WTC11 (cell line): Measurements from ENCODE around the gene PLCD1. TPM values are rescaled to one million over a fixed set of nuclear protein-coding genes. Genes with fewer than 3 reads are reported as not detected.
A peak's percentile ranks its signal among the peaks of the same experiment; 100 is the strongest.

Experiments used
- ATAC-seq: fragments of 200-7000 bp; cut with Tn5 transposase; 2 replicates; pipeline ENCODE4 v1.10.0; 2021; ENCODE audit warnings: mild to moderate bottlenecking, moderate library complexity
- CTCF ChIA-PET: fragments of 300-600 bp; sonication (Branson Sonifier 250); formaldehyde crosslinking; loops from one replicate; lab custom pipeline; 2021; ENCODE audit warnings: antibody characterized with exemption; lab: Charles Lee
- POLR2A ChIA-PET: fragments of 350-600 bp; sonication (Branson Sonifier 250); formaldehyde crosslinking; loops from one replicate; lab custom pipeline; 2021; ENCODE audit warnings: antibody characterized with exemption; lab: Charles Lee
- DNase-seq: peaks from one replicate; pipeline ENCODE4 v3.0.0; 2021; ENCODE audit warnings: low spot score
- H3K27ac Mint-ChIP-seq: 2 replicates; pipeline ENCODE4 v1.8.0; 2021; ENCODE audit warnings: mixed read lengths
- H3K27me3 Mint-ChIP-seq: 2 replicates; pipeline ENCODE4 v1.8.0; 2021; ENCODE audit warnings: low read depth, mild to moderate bottlenecking, moderate library complexity, mixed read lengths
- H3K36me3 Mint-ChIP-seq: 2 replicates; pipeline ENCODE4 v1.8.0; 2021; ENCODE audit warnings: mixed read lengths
- H3K4me1 Mint-ChIP-seq: 2 replicates; pipeline ENCODE4 v1.8.0; 2022; ENCODE audit warnings: mixed read lengths
- H3K4me3 Mint-ChIP-seq: 2 replicates; pipeline ENCODE4 v1.8.0; 2021; ENCODE audit warnings: mild to moderate bottlenecking, moderate library complexity, mixed read lengths
- H3K9me3 Mint-ChIP-seq: 2 replicates; pipeline ENCODE4 v1.8.0; 2021; ENCODE audit warnings: mixed read lengths
- CBFB ChIP-seq: sonication (generic); formaldehyde crosslinking; IDR thresholded peaks from 2 replicates; pipeline ENCODE4 v1.8.1; 2022; ENCODE audit warnings: mild to moderate bottlenecking, low read depth, missing genetic modification reagents
- ELF4 ChIP-seq: sonication (generic); formaldehyde crosslinking; IDR thresholded peaks from 2 replicates; pipeline ENCODE4 v1.8.1; 2022; ENCODE audit warnings: low read depth, mild to moderate bottlenecking, moderate library complexity, missing genetic modification reagents
- GABPB1 ChIP-seq: sonication (generic); formaldehyde crosslinking; IDR thresholded peaks from 2 replicates; pipeline ENCODE4 v1.8.1; 2023; ENCODE audit warnings: mild to moderate bottlenecking, missing genetic modification reagents
- HMGA2 ChIP-seq: fragments of 250-450 bp; sonication (Bioruptor Pico); IDR thresholded peaks from 2 replicates; pipeline ENCODE4 v1.4.0; 2021; ENCODE audit warnings: mild to moderate bottlenecking, moderate library complexity
- IRF2 ChIP-seq: sonication (generic); formaldehyde crosslinking; IDR thresholded peaks from 2 replicates; pipeline ENCODE4 v1.8.0; 2022; ENCODE audit warnings: low read depth, missing genetic modification reagents, borderline replicate concordance
- JUN ChIP-seq: sonication (generic); formaldehyde crosslinking; IDR thresholded peaks from 2 replicates; pipeline ENCODE4 v1.8.0; 2023; ENCODE audit warnings: mild to moderate bottlenecking, missing genetic modification reagents
- MXD4 ChIP-seq: fragments of 250-450 bp; sonication (Bioruptor Pico); IDR thresholded peaks from 2 replicates; pipeline ENCODE4 v1.8.0; 2021; ENCODE audit warnings: mild to moderate bottlenecking, moderate library complexity, borderline replicate concordance
- NFE2L1 ChIP-seq: sonication (generic); formaldehyde crosslinking; IDR thresholded peaks from 2 replicates; pipeline ENCODE4 v1.8.1; 2023; ENCODE audit warnings: missing genetic modification reagents
- NR2C2 ChIP-seq: sonication (generic); formaldehyde crosslinking; IDR thresholded peaks from 2 replicates; pipeline ENCODE4 v1.8.0; 2022; ENCODE audit warnings: mild to moderate bottlenecking, missing genetic modification reagents
- OVOL2 ChIP-seq: fragments of 250-450 bp; sonication (Bioruptor Pico); IDR thresholded peaks from 2 replicates; pipeline ENCODE4 v1.9.0; 2021; ENCODE audit warnings: mild to moderate bottlenecking, borderline replicate concordance
- SMAD3 ChIP-seq: sonication (generic); formaldehyde crosslinking; IDR thresholded peaks from 2 replicates; pipeline ENCODE4 v1.8.0; 2022; ENCODE audit warnings: missing genetic modification reagents, mild to moderate bottlenecking, borderline replicate concordance
- TCF7 ChIP-seq: sonication (generic); formaldehyde crosslinking; IDR thresholded peaks from 2 replicates; pipeline ENCODE4 v1.8.0; 2022; ENCODE audit warnings: mild to moderate bottlenecking, low read depth, missing genetic modification reagents, moderate library complexity
- ZNF121 ChIP-seq: sonication (generic); formaldehyde crosslinking; IDR thresholded peaks from 2 replicates; pipeline ENCODE4 v1.8.0; 2023; ENCODE audit warnings: missing genetic modification reagents
- ZNF317 ChIP-seq: sonication (generic); formaldehyde crosslinking; IDR thresholded peaks from 2 replicates; pipeline ENCODE4 v1.8.1; 2023; ENCODE audit warnings: low read depth, mild to moderate bottlenecking, moderate library complexity, missing genetic modification reagents, borderline replicate concordance
- total RNA-seq: library from RNA; stranded (reverse); gene quantifications from 3 replicates; pipeline ENCODE4 v1.2.3, GENCODE V29; 2021
- TF ChIP-seq, protein P1 (sequence below): sonication (generic); formaldehyde crosslinking; IDR thresholded peaks from 2 replicates; pipeline ENCODE4 v1.8.1; 2023; ENCODE audit warnings: mild to moderate bottlenecking, missing genetic modification reagents
- TF ChIP-seq, protein P2 (sequence below): sonication (generic); formaldehyde crosslinking; IDR thresholded peaks from 2 replicates; pipeline ENCODE4 v1.8.0; 2023; ENCODE audit warnings: mild to moderate bottlenecking, missing genetic modification reagents
- TF ChIP-seq, protein P3 (sequence below): sonication (generic); formaldehyde crosslinking; conservative IDR thresholded peaks from 2 replicates; pipeline ENCODE4 v1.8.1; 2022; ENCODE audit warnings: mild to moderate bottlenecking, missing genetic modification reagents
- TF ChIP-seq, protein P4 (sequence below): sonication (generic); formaldehyde crosslinking; IDR thresholded peaks from 2 replicates; pipeline ENCODE4 v1.8.1; 2023; ENCODE audit warnings: mild to moderate bottlenecking, missing genetic modification reagents
- TF ChIP-seq, protein P5 (sequence below): sonication (generic); formaldehyde crosslinking; IDR thresholded peaks from 2 replicates; pipeline ENCODE4 v1.8.0; 2022; ENCODE audit warnings: missing genetic modification reagents
- TF ChIP-seq, protein P6 (sequence below): sonication (generic); formaldehyde crosslinking; IDR thresholded peaks from 2 replicates; pipeline ENCODE4 v1.8.1; 2022; ENCODE audit warnings: mild to moderate bottlenecking, moderate library complexity, missing genetic modification reagents
- TF ChIP-seq, protein P7 (sequence below): fragments of 250-450 bp; sonication (Bioruptor Pico); IDR thresholded peaks from 2 replicates; pipeline ENCODE4 v2.1.2; 2022; ENCODE audit warnings: mild to moderate bottlenecking, moderate library complexity

The PLCD1 gene
- total RNA-seq, 1 experiment from 2014 or later, result 29.9 TPM

DNA sequence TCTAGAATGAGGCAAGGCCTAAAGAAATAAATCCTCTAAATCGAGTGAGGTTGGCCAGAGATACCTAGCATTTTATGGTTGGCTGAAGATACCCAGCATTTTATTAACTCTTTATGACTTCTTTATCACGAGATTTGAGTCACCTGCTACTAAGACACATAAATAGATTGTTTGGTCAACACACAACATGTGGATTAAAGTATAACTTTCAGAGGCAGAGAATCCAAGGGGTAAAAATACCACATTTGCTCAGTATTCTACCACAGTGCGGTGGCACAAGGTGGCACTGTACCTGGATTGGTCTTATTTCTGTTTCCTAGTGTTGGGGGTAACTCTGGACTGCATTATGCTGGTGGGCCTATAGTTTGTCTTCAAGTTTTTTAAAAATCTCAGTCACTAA, 65.8 kb downstream of the PLCD1 start:
- H3K9me3 Mint-ChIP-seq, result no peaks in the 10 kb centered on the region; the same call in 1 of the 2 replicates
- H3K36me3 Mint-ChIP-seq, result peaks cover 5% of the 10 kb centered on the region
- H3K4me1 Mint-ChIP-seq, result peaks cover 42% of the 10 kb centered on the region
- TF ChIP-seq MXD4, result no peak
- no peak for TF ChIP-seq ZNF121 (CRISPR knock-in tag)
- no peak for TF ChIP-seq GABPB1 (CRISPR knock-in tag)
- no peak overlapping the region for H3K4me3 Mint-ChIP-seq
- H3K27ac Mint-ChIP-seq, result no peak overlapping the region
- CTCF ChIA-PET, result interaction anchor here (0.6 to 2.9 kb wide), 4 partner anchors 10 to 407 kb away, joined by 3 to 24 read pairs (median 8); partner anchors contain the start of gene CTDSPL
- DNase-seq (no peak), ATAC-seq (no peak)
- POLR2A ChIA-PET, result no interaction called here
- H3K27me3 Mint-ChIP-seq, result no peaks in the 10 kb centered on the region

DNA sequence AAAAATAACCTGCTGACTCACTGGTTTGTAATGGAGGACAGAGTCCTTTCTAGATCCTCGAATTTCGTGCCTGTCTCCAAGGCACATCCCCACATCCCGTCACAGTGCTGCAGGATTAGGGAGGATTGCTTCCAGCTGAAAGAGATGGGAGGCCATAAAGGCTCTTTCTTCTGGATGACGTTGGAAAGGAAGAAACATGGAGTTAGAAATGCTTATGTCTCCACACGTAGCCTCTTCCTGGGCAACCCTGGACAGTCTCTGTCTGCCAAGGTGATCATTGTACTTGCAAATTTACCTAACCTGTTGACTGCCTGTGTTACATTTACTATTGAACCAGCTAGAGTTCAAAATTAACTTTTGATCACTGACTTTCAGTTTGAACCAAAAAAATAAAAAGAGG, 66.4 kb downstream of the PLCD1 start:
- no peak for TF ChIP-seq SMAD3 (CRISPR knock-in tag)
- no peak for TF ChIP-seq ELF4 (CRISPR knock-in tag)
- no peak for TF ChIP-seq NFE2L1 (CRISPR knock-in tag)
- TF ChIP-seq, protein P1, sequence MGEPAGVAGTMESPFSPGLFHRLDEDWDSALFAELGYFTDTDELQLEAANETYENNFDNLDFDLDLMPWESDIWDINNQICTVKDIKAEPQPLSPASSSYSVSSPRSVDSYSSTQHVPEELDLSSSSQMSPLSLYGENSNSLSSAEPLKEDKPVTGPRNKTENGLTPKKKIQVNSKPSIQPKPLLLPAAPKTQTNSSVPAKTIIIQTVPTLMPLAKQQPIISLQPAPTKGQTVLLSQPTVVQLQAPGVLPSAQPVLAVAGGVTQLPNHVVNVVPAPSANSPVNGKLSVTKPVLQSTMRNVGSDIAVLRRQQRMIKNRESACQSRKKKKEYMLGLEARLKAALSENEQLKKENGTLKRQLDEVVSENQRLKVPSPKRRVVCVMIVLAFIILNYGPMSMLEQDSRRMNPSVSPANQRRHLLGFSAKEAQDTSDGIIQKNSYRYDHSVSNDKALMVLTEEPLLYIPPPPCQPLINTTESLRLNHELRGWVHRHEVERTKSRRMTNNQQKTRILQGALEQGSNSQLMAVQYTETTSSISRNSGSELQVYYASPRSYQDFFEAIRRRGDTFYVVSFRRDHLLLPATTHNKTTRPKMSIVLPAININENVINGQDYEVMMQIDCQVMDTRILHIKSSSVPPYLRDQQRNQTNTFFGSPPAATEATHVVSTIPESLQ (CRISPR knock-in tag), result no peak
- TF ChIP-seq, protein P2, sequence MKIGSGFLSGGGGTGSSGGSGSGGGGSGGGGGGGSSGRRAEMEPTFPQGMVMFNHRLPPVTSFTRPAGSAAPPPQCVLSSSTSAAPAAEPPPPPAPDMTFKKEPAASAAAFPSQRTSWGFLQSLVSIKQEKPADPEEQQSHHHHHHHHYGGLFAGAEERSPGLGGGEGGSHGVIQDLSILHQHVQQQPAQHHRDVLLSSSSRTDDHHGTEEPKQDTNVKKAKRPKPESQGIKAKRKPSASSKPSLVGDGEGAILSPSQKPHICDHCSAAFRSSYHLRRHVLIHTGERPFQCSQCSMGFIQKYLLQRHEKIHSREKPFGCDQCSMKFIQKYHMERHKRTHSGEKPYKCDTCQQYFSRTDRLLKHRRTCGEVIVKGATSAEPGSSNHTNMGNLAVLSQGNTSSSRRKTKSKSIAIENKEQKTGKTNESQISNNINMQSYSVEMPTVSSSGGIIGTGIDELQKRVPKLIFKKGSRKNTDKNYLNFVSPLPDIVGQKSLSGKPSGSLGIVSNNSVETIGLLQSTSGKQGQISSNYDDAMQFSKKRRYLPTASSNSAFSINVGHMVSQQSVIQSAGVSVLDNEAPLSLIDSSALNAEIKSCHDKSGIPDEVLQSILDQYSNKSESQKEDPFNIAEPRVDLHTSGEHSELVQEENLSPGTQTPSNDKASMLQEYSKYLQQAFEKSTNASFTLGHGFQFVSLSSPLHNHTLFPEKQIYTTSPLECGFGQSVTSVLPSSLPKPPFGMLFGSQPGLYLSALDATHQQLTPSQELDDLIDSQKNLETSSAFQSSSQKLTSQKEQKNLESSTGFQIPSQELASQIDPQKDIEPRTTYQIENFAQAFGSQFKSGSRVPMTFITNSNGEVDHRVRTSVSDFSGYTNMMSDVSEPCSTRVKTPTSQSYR, result no peak
- no peak for TF ChIP-seq NR2C2 (CRISPR knock-in tag)
- TF ChIP-seq JUN (CRISPR knock-in tag), result no peak
- TF ChIP-seq IRF2 (CRISPR knock-in tag), result no peak
- no peak for TF ChIP-seq ZNF317 (CRISPR knock-in tag)
- no peak for TF ChIP-seq CBFB (CRISPR knock-in tag)
- TF ChIP-seq, protein P3, sequence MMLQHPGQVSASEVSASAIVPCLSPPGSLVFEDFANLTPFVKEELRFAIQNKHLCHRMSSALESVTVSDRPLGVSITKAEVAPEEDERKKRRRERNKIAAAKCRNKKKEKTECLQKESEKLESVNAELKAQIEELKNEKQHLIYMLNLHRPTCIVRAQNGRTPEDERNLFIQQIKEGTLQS, result no peak
- TF ChIP-seq, protein P4, sequence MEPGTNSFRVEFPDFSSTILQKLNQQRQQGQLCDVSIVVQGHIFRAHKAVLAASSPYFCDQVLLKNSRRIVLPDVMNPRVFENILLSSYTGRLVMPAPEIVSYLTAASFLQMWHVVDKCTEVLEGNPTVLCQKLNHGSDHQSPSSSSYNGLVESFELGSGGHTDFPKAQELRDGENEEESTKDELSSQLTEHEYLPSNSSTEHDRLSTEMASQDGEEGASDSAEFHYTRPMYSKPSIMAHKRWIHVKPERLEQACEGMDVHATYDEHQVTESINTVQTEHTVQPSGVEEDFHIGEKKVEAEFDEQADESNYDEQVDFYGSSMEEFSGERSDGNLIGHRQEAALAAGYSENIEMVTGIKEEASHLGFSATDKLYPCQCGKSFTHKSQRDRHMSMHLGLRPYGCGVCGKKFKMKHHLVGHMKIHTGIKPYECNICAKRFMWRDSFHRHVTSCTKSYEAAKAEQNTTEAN (CRISPR knock-in tag), result no peak
- TF ChIP-seq OVOL2, result no peak
- TF ChIP-seq, protein P5, sequence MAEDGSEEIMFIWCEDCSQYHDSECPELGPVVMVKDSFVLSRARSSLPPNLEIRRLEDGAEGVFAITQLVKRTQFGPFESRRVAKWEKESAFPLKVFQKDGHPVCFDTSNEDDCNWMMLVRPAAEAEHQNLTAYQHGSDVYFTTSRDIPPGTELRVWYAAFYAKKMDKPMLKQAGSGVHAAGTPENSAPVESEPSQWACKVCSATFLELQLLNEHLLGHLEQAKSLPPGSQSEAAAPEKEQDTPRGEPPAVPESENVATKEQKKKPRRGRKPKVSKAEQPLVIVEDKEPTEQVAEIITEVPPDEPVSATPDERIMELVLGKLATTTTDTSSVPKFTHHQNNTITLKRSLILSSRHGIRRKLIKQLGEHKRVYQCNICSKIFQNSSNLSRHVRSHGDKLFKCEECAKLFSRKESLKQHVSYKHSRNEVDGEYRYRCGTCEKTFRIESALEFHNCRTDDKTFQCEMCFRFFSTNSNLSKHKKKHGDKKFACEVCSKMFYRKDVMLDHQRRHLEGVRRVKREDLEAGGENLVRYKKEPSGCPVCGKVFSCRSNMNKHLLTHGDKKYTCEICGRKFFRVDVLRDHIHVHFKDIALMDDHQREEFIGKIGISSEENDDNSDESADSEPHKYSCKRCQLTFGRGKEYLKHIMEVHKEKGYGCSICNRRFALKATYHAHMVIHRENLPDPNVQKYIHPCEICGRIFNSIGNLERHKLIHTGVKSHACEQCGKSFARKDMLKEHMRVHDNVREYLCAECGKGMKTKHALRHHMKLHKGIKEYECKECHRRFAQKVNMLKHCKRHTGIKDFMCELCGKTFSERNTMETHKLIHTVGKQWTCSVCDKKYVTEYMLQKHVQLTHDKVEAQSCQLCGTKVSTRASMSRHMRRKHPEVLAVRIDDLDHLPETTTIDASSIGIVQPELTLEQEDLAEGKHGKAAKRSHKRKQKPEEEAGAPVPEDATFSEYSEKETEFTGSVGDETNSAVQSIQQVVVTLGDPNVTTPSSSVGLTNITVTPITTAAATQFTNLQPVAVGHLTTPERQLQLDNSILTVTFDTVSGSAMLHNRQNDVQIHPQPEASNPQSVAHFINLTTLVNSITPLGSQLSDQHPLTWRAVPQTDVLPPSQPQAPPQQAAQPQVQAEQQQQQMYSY (CRISPR knock-in tag), result no peak
- TF ChIP-seq MXD4, result no peak
- TF ChIP-seq, protein P6, sequence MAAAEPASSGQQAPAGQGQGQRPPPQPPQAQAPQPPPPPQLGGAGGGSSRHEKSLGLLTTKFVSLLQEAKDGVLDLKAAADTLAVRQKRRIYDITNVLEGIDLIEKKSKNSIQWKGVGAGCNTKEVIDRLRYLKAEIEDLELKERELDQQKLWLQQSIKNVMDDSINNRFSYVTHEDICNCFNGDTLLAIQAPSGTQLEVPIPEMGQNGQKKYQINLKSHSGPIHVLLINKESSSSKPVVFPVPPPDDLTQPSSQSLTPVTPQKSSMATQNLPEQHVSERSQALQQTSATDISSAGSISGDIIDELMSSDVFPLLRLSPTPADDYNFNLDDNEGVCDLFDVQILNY (CRISPR knock-in tag), result no peak
- no peak for TF ChIP-seq HMGA2 (CRISPR knock-in tag)
- TF ChIP-seq, protein P7, sequence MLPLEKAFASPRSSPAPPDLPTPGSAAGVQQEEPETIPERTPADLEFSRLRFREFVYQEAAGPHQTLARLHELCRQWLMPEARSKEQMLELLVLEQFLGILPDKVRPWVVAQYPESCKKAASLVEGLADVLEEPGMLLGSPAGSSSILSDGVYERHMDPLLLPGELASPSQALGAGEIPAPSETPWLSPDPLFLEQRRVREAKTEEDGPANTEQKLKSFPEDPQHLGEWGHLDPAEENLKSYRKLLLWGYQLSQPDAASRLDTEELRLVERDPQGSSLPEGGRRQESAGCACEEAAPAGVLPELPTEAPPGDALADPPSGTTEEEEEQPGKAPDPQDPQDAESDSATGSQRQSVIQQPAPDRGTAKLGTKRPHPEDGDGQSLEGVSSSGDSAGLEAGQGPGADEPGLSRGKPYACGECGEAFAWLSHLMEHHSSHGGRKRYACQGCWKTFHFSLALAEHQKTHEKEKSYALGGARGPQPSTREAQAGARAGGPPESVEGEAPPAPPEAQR, result no peak
- TF ChIP-seq TCF7 (CRISPR knock-in tag), result no peak
- no peaks in the 10 kb centered on the region; the same call in 1 of the 2 replicates for H3K9me3 Mint-ChIP-seq
- no peak overlapping the region for H3K4me3 Mint-ChIP-seq
- ChIA-PET POLR2A (no interaction called here), CTCF (interaction anchor here (2.5 to 2.9 kb wide), 2 partner anchors 11 to 34 kb away, joined by 10 to 24 read pairs; no protein-coding TSS in a partner anchor)
- H3K36me3 Mint-ChIP-seq, result peaks cover 5% of the 10 kb centered on the region
- DNase-seq (no peak), ATAC-seq (no peak)
- no peaks in the 10 kb centered on the region for H3K27me3 Mint-ChIP-seq
- peaks cover 36% of the 10 kb centered on the region for H3K4me1 Mint-ChIP-seq
- H3K27ac Mint-ChIP-seq, result peak overlapping the region; percentile 67
